ENCODE results near the gene DR1.

- no peak for TF ChIP-seq CTCF (IDR thresholded peaks at IDR 0.05; ENCODE audit: borderline replicate concordance, extremely low read depth, low read length, poor library complexity, severe bottlenecking)
- TF ChIP-seq EZH2 (IDR thresholded peaks at IDR 0.05; ENCODE audit: borderline replicate concordance, low read depth, low read length, severe bottlenecking), result no peak
Observed at GRCh38 chr1:93324486-93325464, 20.9 kb upstream of the DR1 start.
